Right kidney (tissue), 1 donor: ENCODE measurements around the gene ORAI2.
A peak's percentile ranks its signal among the peaks of the same experiment; 100 is the strongest.

Experiments
- DNase-seq: peaks from one replicate; pipeline ENCODE4 v3.0.0-alpha.2; 2016

The ORAI2 gene

GRCh38 chr7:102413091-102413490, 20.3 kb upstream of the ORAI2 start:
- no peak for DNase-seq

DNA sequence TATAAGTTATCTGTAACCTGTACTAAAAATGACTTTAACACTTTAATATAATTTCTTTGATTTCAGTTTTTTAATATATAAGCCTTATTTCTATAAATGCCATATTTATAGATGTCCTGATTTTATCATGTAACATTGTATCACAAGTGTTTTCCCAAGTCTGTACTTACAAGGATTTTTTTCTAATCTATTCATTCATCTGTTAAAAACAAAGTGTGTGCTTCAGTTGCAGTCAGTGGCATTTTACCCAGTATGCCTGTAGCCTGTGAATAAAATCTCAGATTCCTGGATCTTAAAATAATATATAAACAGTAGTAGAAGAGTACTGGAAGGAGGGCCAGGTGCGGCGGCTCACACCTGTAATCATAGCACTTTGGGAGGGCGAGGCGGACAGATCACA, 19.8 kb upstream of the ORAI2 start:
- DNase-seq: no peak

DNA sequence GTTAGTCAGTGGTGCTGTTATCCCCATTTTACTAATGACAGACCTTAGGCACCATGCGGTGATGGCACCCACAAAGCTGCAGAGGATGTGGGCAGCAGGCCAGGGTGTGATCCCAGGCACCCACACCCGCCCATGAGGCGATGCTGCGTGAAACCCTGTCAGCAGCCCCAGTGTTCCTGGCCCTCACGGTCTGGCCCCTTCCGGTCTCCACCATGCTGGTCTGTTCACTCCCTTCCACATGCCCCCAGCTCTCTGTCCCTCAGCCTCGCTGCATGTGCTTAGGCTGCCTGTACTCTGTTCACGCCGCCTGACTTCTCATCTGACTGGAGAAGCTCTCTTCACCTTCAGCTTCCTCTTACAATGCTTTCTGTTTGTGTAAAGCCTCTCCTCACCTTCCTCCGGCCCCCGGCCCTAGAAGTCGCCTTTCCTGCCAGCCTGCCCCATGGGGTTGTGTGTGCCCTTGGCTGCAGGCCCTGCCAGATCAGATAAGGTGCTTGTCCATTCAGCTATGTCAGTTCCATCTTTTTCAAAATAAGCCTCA, 17.6 kb upstream of the ORAI2 start:
- no peak for DNase-seq

GRCh38 chr7:102416406-102416805, 17.0 kb upstream of the ORAI2 start:
- no peak for DNase-seq

DNA sequence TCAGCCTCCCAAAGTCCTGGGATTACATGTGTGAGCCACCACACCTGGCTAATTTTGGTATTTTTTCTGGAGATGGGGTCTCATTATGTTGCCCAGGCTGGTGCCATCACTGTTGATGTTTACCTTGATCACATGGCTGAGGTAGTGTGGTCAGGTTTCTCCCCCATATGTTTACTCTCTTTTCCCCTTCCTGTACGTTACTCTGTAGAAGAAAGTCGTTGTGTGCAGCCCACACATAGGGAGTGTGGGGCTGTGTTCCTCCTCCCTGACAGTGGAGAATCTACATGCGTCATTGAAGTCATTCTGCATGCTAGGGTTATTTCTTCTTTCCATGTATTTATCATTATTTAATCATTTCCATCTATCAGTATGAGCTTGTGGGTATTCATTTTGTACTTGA, 16.3 kb upstream of the ORAI2 start:
- DNase-seq: no peak

GRCh38 chr7:102418592-102418991, 14.8 kb upstream of the ORAI2 start:
- no peak for DNase-seq

GRCh38 chr7:102421706-102422240, 11.6 kb upstream of the ORAI2 start:
- DNase-seq: no peak

DNA sequence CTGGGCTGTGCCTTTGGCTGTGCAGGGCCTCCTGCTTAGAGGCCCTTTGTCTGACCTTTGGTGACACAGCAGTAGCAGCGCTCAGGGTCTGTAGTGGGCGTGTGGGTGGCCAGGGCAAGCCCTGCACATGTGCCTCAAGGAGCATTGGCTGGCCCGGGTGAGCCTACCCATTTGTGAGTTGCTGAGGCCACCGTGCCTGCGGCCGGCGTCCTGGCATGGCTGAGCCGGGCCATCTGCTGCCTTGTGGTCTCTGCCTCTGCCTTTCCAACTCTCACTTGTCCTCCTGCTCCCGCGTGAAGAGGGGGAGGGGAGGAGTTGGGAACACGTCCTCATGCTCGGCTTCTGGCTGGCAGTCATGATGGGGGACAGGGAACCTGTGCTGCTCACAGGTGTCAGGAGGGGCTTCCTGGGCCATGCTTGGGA, 9.2 kb upstream of the ORAI2 start:
- DNase-seq: peak; percentile 32

DNA sequence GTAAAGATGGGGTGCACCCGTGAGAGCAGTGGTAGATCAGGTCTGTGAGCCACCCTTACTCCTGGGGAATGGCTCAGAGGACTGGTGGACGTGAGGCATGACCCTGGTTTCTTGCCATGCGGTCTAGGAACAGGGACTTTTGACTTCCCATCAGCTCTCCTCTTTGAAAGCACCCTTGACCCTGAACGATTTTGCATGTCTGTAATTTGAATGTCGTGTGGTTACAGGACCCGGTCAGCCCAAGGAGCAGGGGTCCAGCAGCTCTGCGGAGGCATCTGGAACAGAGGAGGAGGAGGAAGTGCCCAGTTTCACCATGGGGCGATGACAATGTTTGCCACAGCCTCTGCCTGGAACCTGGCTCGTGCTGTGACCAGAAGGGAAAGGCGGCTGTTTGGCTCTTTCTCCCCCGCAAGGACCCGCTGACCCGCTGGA, 8.6 kb upstream of the ORAI2 start:
- no peak for DNase-seq

GRCh38 chr7:102425639-102426267, 7.6 kb upstream of the ORAI2 start:
- peak; percentile 25 for DNase-seq

GRCh38 chr7:102426268-102427018, 6.9 kb upstream of the ORAI2 start:
- DNase-seq: no peak

GRCh38 chr7:102427019-102427405, 6.4 kb upstream of the ORAI2 start:
- no peak for DNase-seq

- DNase-seq: no peak
Measured at GRCh38 chr7:102429141-102429899, 4.1 kb upstream of the ORAI2 start.

GRCh38 chr7:102431617-102432298, 1.6 kb upstream of the ORAI2 start:
- DNase-seq: peak; percentile 49

DNA sequence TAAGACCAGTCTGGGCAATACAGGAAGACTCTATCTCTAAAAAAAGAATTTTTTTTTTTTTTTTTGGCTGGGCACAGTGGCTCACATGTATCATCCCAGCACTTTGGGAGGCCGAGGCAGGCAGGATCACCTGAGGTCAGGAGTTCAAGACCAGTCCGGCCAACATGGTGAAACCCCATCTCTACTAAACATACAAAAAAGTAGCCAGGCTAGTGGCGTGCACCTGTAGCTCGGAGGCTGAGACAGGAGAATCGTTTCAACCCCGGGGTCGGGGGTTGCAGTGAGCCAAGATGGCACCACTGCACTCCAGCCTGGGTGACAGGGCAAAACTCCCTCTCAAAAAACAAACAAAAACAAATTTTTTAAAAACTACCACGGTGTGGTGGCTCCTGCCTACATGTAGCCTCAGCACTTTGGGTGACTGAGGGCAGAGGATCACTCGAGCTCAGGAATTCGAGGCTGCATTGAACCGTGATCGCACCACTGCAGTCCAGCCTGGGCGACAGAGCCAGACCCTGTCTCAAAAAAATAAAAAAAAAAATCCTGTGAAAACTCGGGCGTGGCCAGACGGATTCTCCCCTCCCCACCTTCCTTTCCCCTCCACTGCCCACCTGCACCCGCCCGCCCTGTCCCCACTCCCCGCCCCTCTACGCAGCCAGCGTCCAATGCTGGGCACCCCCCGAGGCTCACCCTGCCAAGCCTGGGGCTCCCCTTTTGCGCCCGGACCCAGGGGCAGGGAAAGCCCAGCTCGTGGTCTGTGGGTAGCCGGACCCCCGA, 745 bp upstream of the ORAI2 start:
- peak; percentile 59 for DNase-seq

DNA sequence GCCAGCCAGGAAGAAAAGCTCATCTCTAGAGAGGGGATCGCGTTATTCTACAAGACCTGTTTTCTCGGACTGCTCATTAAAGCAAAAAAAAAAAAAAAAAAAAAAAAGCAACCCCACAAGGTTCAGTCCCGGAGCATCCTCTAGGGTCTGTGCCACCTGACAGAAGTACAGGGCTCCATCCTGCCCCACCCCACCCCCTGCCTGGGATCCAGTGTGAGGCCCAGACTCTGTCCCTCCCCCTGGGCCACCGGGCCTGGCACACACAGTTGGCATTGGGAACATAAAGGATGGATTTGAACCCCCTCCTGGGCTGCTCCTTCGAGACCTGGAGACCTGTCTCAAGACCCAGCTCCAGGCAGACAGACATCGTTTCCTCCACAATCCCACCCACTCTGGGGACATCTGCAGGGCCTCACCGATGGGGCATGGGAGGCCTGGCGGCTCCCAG, 688 bp downstream of the ORAI2 start:
- DNase-seq: no peak

- no peak for DNase-seq
Measured at GRCh38 chr7:102436118-102436517, 2.7 kb downstream of the ORAI2 start.

- DNase-seq: no peak
Measured at GRCh38 chr7:102439963-102440795, 6.8 kb downstream of the ORAI2 start.

DNA sequence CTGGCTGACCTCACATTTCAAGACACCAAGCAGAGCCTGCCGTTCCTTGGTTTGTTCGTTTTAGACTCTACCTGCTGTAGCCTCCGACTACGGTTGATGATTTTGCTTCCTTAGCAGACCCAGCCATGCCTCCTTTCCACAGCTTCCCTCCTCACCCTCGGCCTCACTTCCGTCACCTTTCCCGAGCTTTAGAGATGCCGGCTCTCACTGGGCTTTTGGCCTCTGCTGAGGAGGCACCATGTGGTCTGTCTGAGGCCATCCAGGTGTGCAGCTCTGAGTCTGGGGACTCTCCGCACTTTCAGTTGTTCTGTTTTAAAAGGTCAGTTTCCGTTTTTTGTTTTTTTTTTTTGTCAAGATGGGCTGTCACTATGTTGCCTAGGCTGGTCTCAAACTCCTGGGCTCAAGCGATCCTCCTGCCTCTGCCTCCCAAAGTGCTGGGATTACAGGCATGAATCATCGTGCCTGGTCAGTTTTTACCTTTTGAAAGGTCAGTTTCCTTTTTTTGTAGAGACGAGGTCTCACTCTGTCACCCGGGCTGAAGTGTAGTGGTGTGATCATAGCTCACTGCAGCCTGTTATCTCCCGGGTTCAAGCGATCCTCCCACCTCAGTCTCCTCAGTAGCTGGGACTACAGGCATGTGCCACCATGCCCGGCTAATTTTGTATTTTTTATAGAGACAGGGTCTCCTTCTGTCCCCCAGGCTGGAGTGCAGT, 11.7 kb downstream of the ORAI2 start:
- no peak for DNase-seq

- no peak for DNase-seq
Measured at GRCh38 chr7:102445674-102446071, 12.3 kb downstream of the ORAI2 start.
